B cell (primary cell): ENCODE measurements around the gene CAMTA1. TPM values are rescaled to one million over a fixed set of nuclear protein-coding genes. Genes with fewer than 3 reads are reported as not detected.

ENCODE experiments used
- ATAC-seq: fragments of 200-7000 bp; cut with Tn5 transposase; one replicate; pipeline ENCODE4 v1.10.0; 2021; ENCODE audit warnings: low read depth, mild to moderate bottlenecking, moderate number of reproducible peaks, moderate library complexity
- CTCF ChIA-PET: fragments of 350-600 bp; sonication (Branson Sonifier 250); formaldehyde crosslinking; loops from one replicate; lab custom pipeline; 2021; ENCODE audit warnings: antibody characterized with exemption, inconsistent platforms; lab: Charles Lee
- POLR2A ChIA-PET: fragments of 350-600 bp; sonication (Branson Sonifier 250); formaldehyde crosslinking; loops from one replicate; lab custom pipeline; 2021; ENCODE audit warnings: antibody characterized with exemption; lab: Charles Lee
- DNase-seq: peaks from one replicate; pipeline ENCODE4 v3.0.0; 2013
- H2AFZ ChIP-seq: 2 replicates; pipeline ENCODE4 v1.6.1; 2012; ENCODE audit warnings: mild to moderate bottlenecking, low read depth, low read length; ENCODE audit not compliant: insufficient read depth, poor library complexity, severe bottlenecking
- H3K27ac ChIP-seq, 2 donors: 1 replicate in 1 of 2; 2 replicates in 1 of 2; pipeline ENCODE4 v1.5.1; 2012 to 2013; ENCODE audit warnings: low read length in 2 of 2, mild to moderate bottlenecking in 2 of 2, moderate library complexity in 1 of 2
- H3K27me3 ChIP-seq, 4 experiments: fragments of 200-600 bp in 1 of 4; sonication (generic) in 1 of 4; replicated peaks in 1 of 4; 1 replicate in 2 of 4; 2 replicates in 2 of 4; pipeline versions ENCODE4 v1.6.1 to v1.7.0; 2013 to 2016; ENCODE audit warnings: low read length in 3 of 4, mild to moderate bottlenecking in 2 of 4, mixed read lengths in 1 of 4, moderate library complexity in 1 of 4; ENCODE audit not compliant: insufficient read depth in 4 of 4, control insufficient read depth in 3 of 4; ENCODE audit errors: control extremely low read depth in 1 of 4
- H3K36me3 ChIP-seq, 2 experiments: replicated peaks in 1 of 2; 1 replicate in 1 of 2; 2 replicates in 1 of 2; pipeline versions ENCODE4 v1.6.1 to v1.7.1; 2013; ENCODE audit warnings: low read length in 1 of 2; ENCODE audit not compliant: insufficient read depth in 2 of 2, control insufficient read depth in 1 of 2; ENCODE audit errors: control extremely low read depth in 1 of 2, extremely low read depth in 1 of 2
- H3K4me1 ChIP-seq, 2 donors: fragments of 200-600 bp in 1 of 2; sonication (generic) in 1 of 2; 1 replicate in 1 of 2; 2 replicates in 1 of 2; pipeline versions ENCODE4 v1.5.1 to v1.6.1; 2013 to 2017; ENCODE audit warnings: low read length in 2 of 2; ENCODE audit not compliant: control insufficient read depth in 2 of 2, insufficient read depth in 2 of 2
- H3K4me2 ChIP-seq: replicated peaks from 2 replicates; pipeline ENCODE3; 2012; ENCODE audit warnings: mild to moderate bottlenecking, low read depth, low read length; ENCODE audit not compliant: poor library complexity, severe bottlenecking
- H3K4me3 ChIP-seq, 5 experiments: fragments of 200-600 bp in 1 of 5; sonication (generic) in 1 of 5; 1 replicate in 3 of 5; 2 replicates in 2 of 5; pipeline versions ENCODE4 v1.5.1 to v1.7.0; 2011 to 2016; ENCODE audit warnings: low read length in 4 of 5, mild to moderate bottlenecking in 4 of 5, low read depth in 2 of 5, control low read depth in 1 of 5, moderate library complexity in 1 of 5; ENCODE audit not compliant: insufficient read depth in 1 of 5; ENCODE audit errors: control extremely low read depth in 1 of 5, extremely low read depth in 1 of 5
- H3K79me2 ChIP-seq: fragments of 200-600 bp; sonication (generic); one replicate; pipeline ENCODE4 v1.6.0; 2016; ENCODE audit warnings: low read length; ENCODE audit not compliant: control insufficient read depth, insufficient read depth
- H3K9ac ChIP-seq: fragments of 200-600 bp; sonication (generic); 2 replicates; pipeline ENCODE4 v1.6.1; 2017; ENCODE audit warnings: mild to moderate bottlenecking, low read length, moderate library complexity
- H3K9me3 ChIP-seq, 3 donors: one replicate each; pipeline versions ENCODE4 v1.6.1 to v1.7.1; 2013; ENCODE audit warnings: low read length in 2 of 3; ENCODE audit not compliant: control insufficient read depth in 2 of 3, insufficient read depth in 1 of 3; ENCODE audit errors: control extremely low read depth in 1 of 3
- H4K20me1 ChIP-seq: 2 replicates; pipeline ENCODE4 v1.6.0; 2012; ENCODE audit warnings: mild to moderate bottlenecking, low read length; ENCODE audit not compliant: insufficient read depth, control insufficient read depth, poor library complexity, severe bottlenecking
- H3K27ac Mint-ChIP-seq: one replicate; pipeline ENCODE4 v1.8.0; 2021; ENCODE audit warnings: mixed read lengths
- H3K27me3 Mint-ChIP-seq: one replicate; pipeline ENCODE4 v1.8.0; 2021; ENCODE audit warnings: mixed read lengths
- H3K4me1 Mint-ChIP-seq: one replicate; pipeline ENCODE4 v1.8.0; 2021; ENCODE audit warnings: mixed read lengths
- H3K4me3 Mint-ChIP-seq: one replicate; pipeline ENCODE4 v1.8.0; 2021; ENCODE audit warnings: mixed read lengths
- H3K9me3 Mint-ChIP-seq: one replicate; pipeline ENCODE4 v1.8.0; 2022; ENCODE audit warnings: mixed read lengths; ENCODE audit not compliant: insufficient read depth
- EZH2 ChIP-seq: IDR thresholded peaks from 2 replicates; pipeline ENCODE4 v1.6.1; 2012; ENCODE audit warnings: borderline replicate concordance, low read depth, mild to moderate bottlenecking, moderate library complexity, low read length; ENCODE audit not compliant: insufficient read depth, poor library complexity, severe bottlenecking
- WGBS: methylation state at CpG from one replicate; pipeline ENCODE4 v1.1.5; 2013; ENCODE audit warnings: missing lambda C conversion rate; ENCODE audit not compliant: insufficient coverage; 5-methylcytosine and 5-hydroxymethylcytosine counted together
- intact Hi-C: fragments of 100-400 bp; cut with micrococcal nuclease; formaldehyde crosslinking; loops from one replicate; pipeline ENCODE4 v1.10.0; 2022
- polyA plus RNA-seq: library from polyadenylated mRNA; depleted of rRNA; stranded (reverse); fragments of >200 nt; gene quantifications from 2 replicates; pipeline ENCODE4 v1.2.3, GENCODE V29; 2012
- total RNA-seq, 2 donors: library from RNA; stranded (reverse); fragments of 120-200 nt in 1 of 2; gene quantifications; 1 replicate in 1 of 2; 2 replicates in 1 of 2; pipeline versions ENCODE4 v1.2.3 to v1.2.4, GENCODE V29; 2013 to 2022
- TF ChIP-seq, protein P1 (sequence below): fragments of 200-600 bp; IDR thresholded peaks from one replicate; pipeline ENCODE4 v1.8.0; 2022; ENCODE audit warnings: antibody characterized with exemption, mild to moderate bottlenecking

CAMTA1 gene
- total and polyA plus RNA-seq, 2 donors (not counting 1 experiment from before 2014, with no cell fraction given) = 42.2 to 45.7 TPM

DNA sequence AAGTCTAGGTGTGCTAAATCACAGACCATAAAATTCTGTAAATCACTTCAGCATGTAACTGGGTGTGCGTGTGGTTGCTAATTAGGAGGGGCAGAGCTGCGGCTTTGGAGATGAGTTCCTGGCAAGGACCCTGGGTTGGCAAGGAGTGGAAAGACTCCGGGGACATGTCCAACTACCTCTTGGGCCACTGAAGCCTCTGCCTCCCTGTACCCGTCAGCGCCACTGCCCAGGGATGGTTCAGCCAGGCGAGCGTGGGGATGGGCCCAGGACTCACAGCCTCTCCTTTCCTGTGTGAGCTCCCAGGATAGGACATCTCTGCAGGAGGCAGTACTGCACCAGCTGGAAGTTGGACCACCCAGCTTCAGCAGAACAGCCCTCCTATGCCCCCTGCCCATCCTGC, 599.4 kb downstream of the CAMTA1 start:
- Histone ChIP-seq H3K4me1 (no peaks in the 10 kb centered on the region), H3K27ac (no peak overlapping the region), H3K9me3 (no peaks in the 10 kb centered on the region), H3K36me3 (no peaks in the 10 kb centered on the region), H2AFZ (no peak overlapping the region), H4K20me1 (no peaks in the 10 kb centered on the region), H3K27me3 (peaks cover 0 to under 1% (median 0%) of the 10 kb centered on the region in 4 experiments), H3K9ac (no peak overlapping the region), H3K79me2 (no peaks in the 10 kb centered on the region), H3K4me2 (no peak overlapping the region), H3K4me3 (no peak overlapping the region)
- Mint-ChIP-seq H3K4me1 (no peaks in the 10 kb centered on the region), H3K27ac (no peak overlapping the region), H3K27me3 (peaks cover under 1% of the 10 kb centered on the region), H3K9me3 (peaks cover 3% of the 10 kb centered on the region), H3K4me3 (no peak overlapping the region)
- ATAC-seq (no peak), DNase-seq (no peak)
- intact Hi-C loops = no loop called here
- POLR2A ChIA-PET = no interaction called here
- TF ChIP-seq, protein P1, sequence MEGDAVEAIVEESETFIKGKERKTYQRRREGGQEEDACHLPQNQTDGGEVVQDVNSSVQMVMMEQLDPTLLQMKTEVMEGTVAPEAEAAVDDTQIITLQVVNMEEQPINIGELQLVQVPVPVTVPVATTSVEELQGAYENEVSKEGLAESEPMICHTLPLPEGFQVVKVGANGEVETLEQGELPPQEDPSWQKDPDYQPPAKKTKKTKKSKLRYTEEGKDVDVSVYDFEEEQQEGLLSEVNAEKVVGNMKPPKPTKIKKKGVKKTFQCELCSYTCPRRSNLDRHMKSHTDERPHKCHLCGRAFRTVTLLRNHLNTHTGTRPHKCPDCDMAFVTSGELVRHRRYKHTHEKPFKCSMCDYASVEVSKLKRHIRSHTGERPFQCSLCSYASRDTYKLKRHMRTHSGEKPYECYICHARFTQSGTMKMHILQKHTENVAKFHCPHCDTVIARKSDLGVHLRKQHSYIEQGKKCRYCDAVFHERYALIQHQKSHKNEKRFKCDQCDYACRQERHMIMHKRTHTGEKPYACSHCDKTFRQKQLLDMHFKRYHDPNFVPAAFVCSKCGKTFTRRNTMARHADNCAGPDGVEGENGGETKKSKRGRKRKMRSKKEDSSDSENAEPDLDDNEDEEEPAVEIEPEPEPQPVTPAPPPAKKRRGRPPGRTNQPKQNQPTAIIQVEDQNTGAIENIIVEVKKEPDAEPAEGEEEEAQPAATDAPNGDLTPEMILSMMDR = no peak
- no peak for TF ChIP-seq EZH2
- CTCF ChIA-PET = no interaction called here
- WGBS = 68% methylated on average over 7 of the region's 7 CpGs

DNA sequence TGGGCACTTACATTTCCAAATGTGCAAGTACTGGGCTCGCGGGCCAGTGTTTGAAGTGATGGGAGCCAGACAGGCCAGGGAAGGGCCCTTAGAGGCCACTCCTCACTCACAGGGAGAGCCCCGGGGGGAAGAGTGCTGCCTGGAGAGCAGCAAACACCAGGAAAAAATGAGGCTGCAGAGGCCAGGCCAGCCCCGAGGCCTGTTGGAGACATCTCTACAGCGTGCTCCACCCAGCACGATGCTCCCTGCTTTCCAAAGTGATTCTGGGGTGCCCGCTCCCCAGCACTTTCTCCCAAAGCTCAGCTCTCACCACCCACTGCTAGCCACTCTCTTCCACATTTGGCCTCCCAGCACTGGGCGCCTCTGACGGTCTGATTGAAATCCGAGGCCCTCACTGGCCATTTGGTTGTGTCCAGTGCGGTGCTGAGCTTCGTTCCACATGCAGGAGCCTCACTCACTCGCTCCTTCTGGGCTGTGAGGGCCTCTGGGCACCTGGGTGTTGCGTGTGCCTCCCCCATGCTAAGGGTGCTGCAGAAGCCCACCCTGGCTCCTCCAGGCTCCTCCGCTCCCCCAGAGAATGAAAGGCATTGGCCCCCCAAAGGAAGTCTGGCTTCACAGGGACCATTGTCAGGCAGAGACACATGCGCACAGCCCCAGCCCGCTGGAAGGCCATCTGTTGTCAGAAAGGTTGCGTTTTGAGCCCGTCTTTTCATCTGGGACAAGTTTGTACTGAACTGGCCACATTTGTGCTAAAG, 600.4 kb downstream of the CAMTA1 start:
- intact Hi-C loops = no loop called here
- TF ChIP-seq EZH2 = no peak
- H3K36me3 ChIP-seq = no peaks in the 10 kb centered on the region
- ATAC-seq (no peak), DNase-seq (no peak)
- H3K79me2 ChIP-seq = no peaks in the 10 kb centered on the region
- no peak overlapping the region for H3K4me3 ChIP-seq
- WGBS = 86% methylated on average over 19 of the region's 19 CpGs
- H3K9ac ChIP-seq = no peak overlapping the region
- H3K27me3 ChIP-seq = no peaks in the 10 kb centered on the region
- no peak overlapping the region for H3K4me2 ChIP-seq
- CTCF ChIA-PET = no interaction called here
- H4K20me1 ChIP-seq = no peaks in the 10 kb centered on the region
- H3K27ac ChIP-seq = no peak overlapping the region
- Mint-ChIP-seq H3K27me3 (no peaks in the 10 kb centered on the region), H3K4me1 (no peaks in the 10 kb centered on the region), H3K27ac (no peak overlapping the region), H3K9me3 (peaks cover 3% of the 10 kb centered on the region), H3K4me3 (no peak overlapping the region)
- H3K9me3 ChIP-seq = no peaks in the 10 kb centered on the region
- POLR2A ChIA-PET = no interaction called here
- H3K4me1 ChIP-seq = no peaks in the 10 kb centered on the region
- H2AFZ ChIP-seq = no peak overlapping the region
